COLO829 (cell line): ENCODE results near the gene ARRB1.
"Not testable (repeated sequence)": the region's sequence is repeated elsewhere in the genome, so short reads cannot be mapped to it uniquely, and the experiment has no call there.

Experiments used
- DNase-seq: peaks from one replicate; pipeline ENCODE4 v3.0.0; 2012; ENCODE audit warnings: low spot score

The ARRB1 gene

GRCh38 chr11:75298976-75299260 is 52.5 kb downstream of the ARRB1 start:
- no peak for DNase-seq

- DNase-seq, result no peak
These were observed 53.1 kb downstream of the ARRB1 start for GRCh38 chr11:75298191-75298975.

- DNase-seq, result no peak
These were observed 57.6 kb downstream of the ARRB1 start for GRCh38 chr11:75293903-75294302.

- DNase-seq, result no peak
These were observed 58.5 kb downstream of the ARRB1 start for GRCh38 chr11:75292943-75293342.

GRCh38 chr11:75291741-75292140 is 59.7 kb downstream of the ARRB1 start:
- no peak for DNase-seq

- DNase-seq, result no peak
These were observed 61.5 kb downstream of the ARRB1 start for GRCh38 chr11:75289919-75290318.

GRCh38 chr11:75289511-75289760 is 62.0 kb downstream of the ARRB1 start:
- no peak for DNase-seq

GRCh38 chr11:75287579-75287978 is 63.9 kb downstream of the ARRB1 start:
- no peak for DNase-seq

- no peak for DNase-seq
These were observed 64.5 kb downstream of the ARRB1 start for GRCh38 chr11:75286826-75287465.

GRCh38 chr11:75285776-75286360 is 65.6 kb downstream of the ARRB1 start:
- DNase-seq, result no peak

- no peak for DNase-seq
These were observed 68.0 kb downstream of the ARRB1 start for GRCh38 chr11:75283391-75283931.

- DNase-seq, result no peak
These were observed 69.9 kb downstream of the ARRB1 start for GRCh38 chr11:75281469-75282095.

- no peak for DNase-seq
These were observed 70.5 kb downstream of the ARRB1 start for GRCh38 chr11:75280770-75281468.

- DNase-seq, result peak; percentile 74
These were observed 71.2 kb downstream of the ARRB1 start for GRCh38 chr11:75280227-75280701.

GRCh38 chr11:75279273-75279672 is 72.2 kb downstream of the ARRB1 start:
- no peak for DNase-seq

GRCh38 chr11:75277991-75278790 is 73.3 kb downstream of the ARRB1 start:
- DNase-seq, result no peak

- no peak for DNase-seq
These were observed 74.2 kb downstream of the ARRB1 start for GRCh38 chr11:75277211-75277805.

GRCh38 chr11:75276686-75277085 is 74.8 kb downstream of the ARRB1 start:
- no peak for DNase-seq

- DNase-seq, result no peak
These were observed 75.3 kb downstream of the ARRB1 start for GRCh38 chr11:75276186-75276585.

GRCh38 chr11:75275581-75275980 is 75.9 kb downstream of the ARRB1 start:
- DNase-seq, result no peak

- DNase-seq, result not testable (repeated sequence)
These were observed 76.7 kb downstream of the ARRB1 start for GRCh38 chr11:75274716-75275115.
